GM12878 (cell line): Measurements from ENCODE around the gene HOXB2. TPM values are rescaled to one million over a fixed set of nuclear protein-coding genes. Genes with fewer than 3 reads are reported as not detected.

Experiments
- CBFB ChIP-seq: IDR thresholded peaks from 2 replicates; pipeline ENCODE4 v1.6.1; 2016; ENCODE audit warnings: antibody characterized with exemption, low read depth
- CBX5 ChIP-seq: sonication (generic); IDR thresholded peaks from 2 replicates; pipeline ENCODE4 v1.6.1; 2016; ENCODE audit warnings: low read depth, moderate library complexity, mild to moderate bottlenecking, inconsistent platforms
- NRF1 ChIP-seq: conservative IDR thresholded peaks from 2 replicates; pipeline ENCODE4 v1.6.1; 2011; ENCODE audit warnings: mild to moderate bottlenecking, low read depth, low read length, improper control_type of control experiment
- RCOR1 ChIP-seq: conservative IDR thresholded peaks from 2 replicates; pipeline ENCODE4 v1.6.1; 2012; ENCODE audit warnings: low read depth, low read length, improper control_type of control experiment
- RFX5 ChIP-seq: IDR thresholded peaks from 2 replicates; pipeline ENCODE4 v1.6.1; 2011; ENCODE audit warnings: low read depth, low read length, improper control_type of control experiment
- SIX5 ChIP-seq: IDR thresholded peaks from 2 replicates; pipeline ENCODE4 v1.6.1; 2011; ENCODE audit warnings: mild to moderate bottlenecking, low read depth, low read length, moderate library complexity; ENCODE audit not compliant: severe bottlenecking
- SREBF2 ChIP-seq: IDR thresholded peaks from 2 replicates; pipeline ENCODE4 v1.6.1; 2012; ENCODE audit warnings: mild to moderate bottlenecking, low read length
- TBL1XR1 ChIP-seq: IDR thresholded peaks from 2 replicates; pipeline ENCODE4 v1.6.1; 2012; ENCODE audit warnings: low read depth, low read length, improper control_type of control experiment
- polyA plus RNA-seq, 11 experiments: library from polyadenylated mRNA; depleted of rRNA in 4 of 11; unstranded in 6 of 11; stranded (reverse) in 5 of 11; fragments of >200 nt; fragmentation: Nextera tagmentation in 4 of 11; fragmentation: Illumina TruSeq in 1 of 11; extraction: Ambion mirVana in 4 of 11; extraction: Trizol in 1 of 11; gene quantifications; 1 replicate in 1 of 11; 2 replicates in 10 of 11; pipeline versions ENCODE4 v1.2.1 to v1.2.3, GENCODE V29; 2011 to 2016; ENCODE audit warnings: inconsistent platforms in 2 of 11, missing spikeins in 2 of 11, low read depth in 1 of 11
- total RNA-seq, 4 experiments: library from RNA; depleted of rRNA in 3 of 4; stranded (reverse); fragments of >200 nt in 3 of 4; fragmentation: Illumina TruSeq in 1 of 4; extraction: Trizol in 1 of 4; gene quantifications; 2 replicates each; pipeline versions ENCODE4 v1.2.1 to v1.2.3, GENCODE V29; 2013 to 2021
- TF ChIP-seq, protein P1 (sequence below): fragments of 150-350 bp; IDR thresholded peaks from 2 replicates; pipeline ENCODE4 v1.6.1; 2014; ENCODE audit warnings: mild to moderate bottlenecking, low read depth, low read length
- TF ChIP-seq, protein P2 (sequence below): fragments of 450-650 bp; IDR thresholded peaks from 2 replicates; pipeline ENCODE4 v1.6.1; 2017; ENCODE audit warnings: mild to moderate bottlenecking, moderate library complexity
- TF ChIP-seq, protein P3 (sequence below): fragments of 450-650 bp; IDR thresholded peaks from 2 replicates; pipeline ENCODE4 v1.6.1; 2016; ENCODE audit warnings: mild to moderate bottlenecking
- TF ChIP-seq, protein P4 (sequence below): fragments of 450-650 bp; formaldehyde crosslinking; IDR thresholded peaks from 2 replicates; pipeline ENCODE4 v1.5.0; 2022; ENCODE audit warnings: mild to moderate bottlenecking, missing genetic modification characterization

Gene HOXB2
- total and polyA plus RNA-seq, 10 of the 15 experiments (the other 5 are each of a cell fraction or from before 2014, with no cell fraction given) = 0.16 to 8.8 (median 2.3) TPM

DNA sequence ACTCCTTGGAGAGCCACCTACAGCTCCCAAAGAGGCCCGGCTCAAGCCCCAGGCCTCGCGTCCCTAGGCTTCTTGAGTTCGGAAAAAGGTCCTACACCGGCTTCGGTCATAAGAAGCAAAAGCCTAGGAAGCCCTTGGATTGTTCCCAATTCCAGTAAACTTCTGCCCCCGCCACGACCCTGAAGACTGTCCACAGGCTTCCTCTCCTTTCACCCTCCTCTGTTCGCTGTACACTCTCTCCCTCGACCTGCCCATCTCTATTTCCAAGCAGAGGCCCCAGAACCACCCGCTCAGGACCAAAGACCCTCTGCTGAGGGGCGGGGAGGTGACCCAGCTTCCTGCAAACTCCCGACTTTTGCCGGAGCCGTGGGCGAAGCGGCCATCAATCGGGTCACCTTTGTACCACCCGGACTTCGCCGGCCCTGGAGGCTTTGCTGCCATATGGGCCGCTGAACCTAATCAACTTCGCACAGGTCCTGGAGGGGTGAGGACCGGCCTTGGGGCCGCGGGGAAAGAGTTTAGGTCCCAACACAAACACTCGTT is 2.7 kb downstream of the HOXB2 start (continued):
- TF ChIP-seq, protein P1, sequence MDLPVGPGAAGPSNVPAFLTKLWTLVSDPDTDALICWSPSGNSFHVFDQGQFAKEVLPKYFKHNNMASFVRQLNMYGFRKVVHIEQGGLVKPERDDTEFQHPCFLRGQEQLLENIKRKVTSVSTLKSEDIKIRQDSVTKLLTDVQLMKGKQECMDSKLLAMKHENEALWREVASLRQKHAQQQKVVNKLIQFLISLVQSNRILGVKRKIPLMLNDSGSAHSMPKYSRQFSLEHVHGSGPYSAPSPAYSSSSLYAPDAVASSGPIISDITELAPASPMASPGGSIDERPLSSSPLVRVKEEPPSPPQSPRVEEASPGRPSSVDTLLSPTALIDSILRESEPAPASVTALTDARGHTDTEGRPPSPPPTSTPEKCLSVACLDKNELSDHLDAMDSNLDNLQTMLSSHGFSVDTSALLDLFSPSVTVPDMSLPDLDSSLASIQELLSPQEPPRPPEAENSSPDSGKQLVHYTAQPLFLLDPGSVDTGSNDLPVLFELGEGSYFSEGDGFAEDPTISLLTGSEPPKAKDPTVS = no peak
- TF ChIP-seq, protein P2, sequence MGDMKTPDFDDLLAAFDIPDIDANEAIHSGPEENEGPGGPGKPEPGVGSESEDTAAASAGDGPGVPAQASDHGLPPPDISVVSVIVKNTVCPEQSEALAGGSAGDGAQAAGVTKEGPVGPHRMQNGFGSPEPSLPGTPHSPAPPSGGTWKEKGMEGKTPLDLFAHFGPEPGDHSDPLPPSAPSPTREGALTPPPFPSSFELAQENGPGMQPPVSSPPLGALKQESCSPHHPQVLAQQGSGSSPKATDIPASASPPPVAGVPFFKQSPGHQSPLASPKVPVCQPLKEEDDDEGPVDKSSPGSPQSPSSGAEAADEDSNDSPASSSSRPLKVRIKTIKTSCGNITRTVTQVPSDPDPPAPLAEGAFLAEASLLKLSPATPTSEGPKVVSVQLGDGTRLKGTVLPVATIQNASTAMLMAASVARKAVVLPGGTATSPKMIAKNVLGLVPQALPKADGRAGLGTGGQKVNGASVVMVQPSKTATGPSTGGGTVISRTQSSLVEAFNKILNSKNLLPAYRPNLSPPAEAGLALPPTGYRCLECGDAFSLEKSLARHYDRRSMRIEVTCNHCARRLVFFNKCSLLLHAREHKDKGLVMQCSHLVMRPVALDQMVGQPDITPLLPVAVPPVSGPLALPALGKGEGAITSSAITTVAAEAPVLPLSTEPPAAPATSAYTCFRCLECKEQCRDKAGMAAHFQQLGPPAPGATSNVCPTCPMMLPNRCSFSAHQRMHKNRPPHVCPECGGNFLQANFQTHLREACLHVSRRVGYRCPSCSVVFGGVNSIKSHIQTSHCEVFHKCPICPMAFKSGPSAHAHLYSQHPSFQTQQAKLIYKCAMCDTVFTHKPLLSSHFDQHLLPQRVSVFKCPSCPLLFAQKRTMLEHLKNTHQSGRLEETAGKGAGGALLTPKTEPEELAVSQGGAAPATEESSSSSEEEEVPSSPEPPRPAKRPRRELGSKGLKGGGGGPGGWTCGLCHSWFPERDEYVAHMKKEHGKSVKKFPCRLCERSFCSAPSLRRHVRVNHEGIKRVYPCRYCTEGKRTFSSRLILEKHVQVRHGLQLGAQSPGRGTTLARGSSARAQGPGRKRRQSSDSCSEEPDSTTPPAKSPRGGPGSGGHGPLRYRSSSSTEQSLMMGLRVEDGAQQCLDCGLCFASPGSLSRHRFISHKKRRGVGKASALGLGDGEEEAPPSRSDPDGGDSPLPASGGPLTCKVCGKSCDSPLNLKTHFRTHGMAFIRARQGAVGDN = peak; percentile 65
- no peak for TF ChIP-seq NRF1
- no peak for TF ChIP-seq TBL1XR1
- no peak for TF ChIP-seq SREBF2
- TF ChIP-seq CBFB = no peak
- no peak for TF ChIP-seq RFX5
- no peak for TF ChIP-seq CBX5
- TF ChIP-seq, protein P3, sequence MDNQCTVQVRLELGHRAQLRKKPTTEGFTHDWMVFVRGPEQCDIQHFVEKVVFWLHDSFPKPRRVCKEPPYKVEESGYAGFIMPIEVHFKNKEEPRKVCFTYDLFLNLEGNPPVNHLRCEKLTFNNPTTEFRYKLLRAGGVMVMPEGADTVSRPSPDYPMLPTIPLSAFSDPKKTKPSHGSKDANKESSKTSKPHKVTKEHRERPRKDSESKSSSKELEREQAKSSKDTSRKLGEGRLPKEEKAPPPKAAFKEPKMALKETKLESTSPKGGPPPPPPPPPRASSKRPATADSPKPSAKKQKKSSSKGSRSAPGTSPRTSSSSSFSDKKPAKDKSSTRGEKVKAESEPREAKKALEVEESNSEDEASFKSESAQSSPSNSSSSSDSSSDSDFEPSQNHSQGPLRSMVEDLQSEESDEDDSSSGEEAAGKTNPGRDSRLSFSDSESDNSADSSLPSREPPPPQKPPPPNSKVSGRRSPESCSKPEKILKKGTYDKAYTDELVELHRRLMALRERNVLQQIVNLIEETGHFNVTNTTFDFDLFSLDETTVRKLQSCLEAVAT = peak; percentile 98
- TF ChIP-seq, protein P4, sequence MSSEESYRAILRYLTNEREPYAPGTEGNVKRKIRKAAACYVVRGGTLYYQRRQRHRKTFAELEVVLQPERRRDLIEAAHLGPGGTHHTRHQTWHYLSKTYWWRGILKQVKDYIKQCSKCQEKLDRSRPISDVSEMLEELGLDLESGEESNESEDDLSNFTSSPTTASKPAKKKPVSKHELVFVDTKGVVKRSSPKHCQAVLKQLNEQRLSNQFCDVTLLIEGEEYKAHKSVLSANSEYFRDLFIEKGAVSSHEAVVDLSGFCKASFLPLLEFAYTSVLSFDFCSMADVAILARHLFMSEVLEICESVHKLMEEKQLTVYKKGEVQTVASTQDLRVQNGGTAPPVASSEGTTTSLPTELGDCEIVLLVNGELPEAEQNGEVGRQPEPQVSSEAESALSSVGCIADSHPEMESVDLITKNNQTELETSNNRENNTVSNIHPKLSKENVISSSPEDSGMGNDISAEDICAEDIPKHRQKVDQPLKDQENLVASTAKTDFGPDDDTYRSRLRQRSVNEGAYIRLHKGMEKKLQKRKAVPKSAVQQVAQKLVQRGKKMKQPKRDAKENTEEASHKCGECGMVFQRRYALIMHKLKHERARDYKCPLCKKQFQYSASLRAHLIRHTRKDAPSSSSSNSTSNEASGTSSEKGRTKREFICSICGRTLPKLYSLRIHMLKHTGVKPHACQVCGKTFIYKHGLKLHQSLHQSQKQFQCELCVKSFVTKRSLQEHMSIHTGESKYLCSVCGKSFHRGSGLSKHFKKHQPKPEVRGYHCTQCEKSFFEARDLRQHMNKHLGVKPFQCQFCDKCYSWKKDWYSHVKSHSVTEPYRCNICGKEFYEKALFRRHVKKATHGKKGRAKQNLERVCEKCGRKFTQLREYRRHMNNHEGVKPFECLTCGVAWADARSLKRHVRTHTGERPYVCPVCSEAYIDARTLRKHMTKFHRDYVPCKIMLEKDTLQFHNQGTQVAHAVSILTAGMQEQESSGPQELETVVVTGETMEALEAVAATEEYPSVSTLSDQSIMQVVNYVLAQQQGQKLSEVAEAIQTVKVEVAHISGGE (CRISPR knock-in tag) = no peak
- no peak for TF ChIP-seq RCOR1
- TF ChIP-seq SIX5 = no peak
- TF ChIP-seq, all 136 proteins: peak for 5
